Progenitor cell of endocrine pancreas (in vitro differentiated cells): ENCODE results near the gene GUCY1A2. TPM values are rescaled to one million over a fixed set of nuclear protein-coding genes. Genes with fewer than 3 reads are reported as not detected.

Experiments
- DNase-seq: peaks from one replicate; pipeline ENCODE4 v3.0.0; 2021; ENCODE audit warnings: low spot score; ENCODE audit not compliant: unreplicated experiment
- H3K27ac Mint-ChIP-seq: 2 replicates; pipeline ENCODE4 v1.8.0; 2021; ENCODE audit warnings: mild to moderate bottlenecking, moderate library complexity, mixed read lengths
- H3K27me3 Mint-ChIP-seq: 2 replicates; pipeline ENCODE4 v1.8.0; 2021; ENCODE audit warnings: mixed read lengths
- H3K36me3 Mint-ChIP-seq: 2 replicates; pipeline ENCODE4 v1.8.0; 2022; ENCODE audit warnings: mixed read lengths; ENCODE audit not compliant: insufficient read depth
- H3K4me1 Mint-ChIP-seq: 2 replicates; pipeline ENCODE4 v1.8.0; 2021; ENCODE audit warnings: low read depth, mixed read lengths
- H3K4me3 Mint-ChIP-seq: 2 replicates; pipeline ENCODE4 v1.8.0; 2021; ENCODE audit warnings: low read depth, mild to moderate bottlenecking, moderate library complexity, mixed read lengths
- H3K9me3 Mint-ChIP-seq: 2 replicates; pipeline ENCODE4 v1.8.0; 2021; ENCODE audit warnings: low read depth, mixed read lengths
- CTCF ChIP-seq: fragments of 200-600 bp; sonication (generic); IDR thresholded peaks from one replicate; pipeline ENCODE4 v1.5.0; 2021; ENCODE audit warnings: antibody characterized with exemption, mild to moderate bottlenecking; ENCODE audit not compliant: unreplicated experiment
- total RNA-seq: library from RNA; stranded (reverse); gene quantifications from 2 replicates; pipeline ENCODE4 v1.2.1, GENCODE V29; 2021

Gene GUCY1A2
- total RNA-seq, 1 donor from 2014 or later: 38.5 TPM

- Mint-ChIP-seq H3K36me3 (peaks cover 4% of the 10 kb centered on the region), H3K4me3 (no peak overlapping the region), H3K27me3 (no peaks in the 10 kb centered on the region), H3K9me3 (peaks cover 7% of the 10 kb centered on the region), H3K4me1 (no peaks in the 10 kb centered on the region), H3K27ac (no peak overlapping the region)
- DNase-seq: no peak
- TF ChIP-seq CTCF: no peak
Measured at GRCh38 chr11:106950067-106950491, 68.2 kb downstream of the GUCY1A2 start.

GRCh38 chr11:106943089-106943488 is 75.2 kb downstream of the GUCY1A2 start:
- no peak overlapping the region for H3K27ac Mint-ChIP-seq
- H3K9me3 Mint-ChIP-seq: no peaks in the 10 kb centered on the region
- no peak overlapping the region for H3K4me3 Mint-ChIP-seq
- DNase-seq: no peak
- H3K4me1 Mint-ChIP-seq: peaks cover 21% of the 10 kb centered on the region
- TF ChIP-seq CTCF: no peak
- peaks cover 2% of the 10 kb centered on the region for H3K36me3 Mint-ChIP-seq
- H3K27me3 Mint-ChIP-seq: no peaks in the 10 kb centered on the region

GRCh38 chr11:106939157-106939556 is 79.1 kb downstream of the GUCY1A2 start:
- Mint-ChIP-seq H3K27ac (no peak overlapping the region), H3K4me1 (peaks cover 28% of the 10 kb centered on the region), H3K27me3 (no peaks in the 10 kb centered on the region), H3K9me3 (no peaks in the 10 kb centered on the region), H3K4me3 (no peak overlapping the region), H3K36me3 (peaks cover 6% of the 10 kb centered on the region)
- no peak for TF ChIP-seq CTCF
- no peak for DNase-seq

- no peaks in the 10 kb centered on the region for H3K9me3 Mint-ChIP-seq
- no peak overlapping the region for H3K4me3 Mint-ChIP-seq
- DNase-seq: no peak
- no peaks in the 10 kb centered on the region for H3K27me3 Mint-ChIP-seq
- TF ChIP-seq CTCF: no peak
- peaks cover 10% of the 10 kb centered on the region for H3K36me3 Mint-ChIP-seq
- no peak overlapping the region for H3K27ac Mint-ChIP-seq
- H3K4me1 Mint-ChIP-seq: peaks cover 21% of the 10 kb centered on the region
Measured at GRCh38 chr11:106937111-106937510, 81.2 kb downstream of the GUCY1A2 start.

GRCh38 chr11:106925245-106925644 is 93.0 kb downstream of the GUCY1A2 start:
- no peak for DNase-seq
- peaks cover 8% of the 10 kb centered on the region for H3K36me3 Mint-ChIP-seq
- H3K27ac Mint-ChIP-seq: no peak overlapping the region
- H3K9me3 Mint-ChIP-seq: peaks cover 6% of the 10 kb centered on the region
- TF ChIP-seq CTCF: no peak
- no peaks in the 10 kb centered on the region for H3K27me3 Mint-ChIP-seq
- H3K4me1 Mint-ChIP-seq: peaks cover 6% of the 10 kb centered on the region
- H3K4me3 Mint-ChIP-seq: no peak overlapping the region
